ENCODE results near the gene COL27A1. TPM values are rescaled to one million over a fixed set of nuclear protein-coding genes. Genes with fewer than 3 reads are reported as not detected.
"Not testable (repeated sequence)": the region's sequence is repeated elsewhere in the genome, so short reads cannot be mapped to it uniquely, and the experiment has no call there.

Gene COL27A1
- total and polyA plus RNA-seq, 2 donors from 2014 or later: 13.6 to 45.6 TPM

DNA sequence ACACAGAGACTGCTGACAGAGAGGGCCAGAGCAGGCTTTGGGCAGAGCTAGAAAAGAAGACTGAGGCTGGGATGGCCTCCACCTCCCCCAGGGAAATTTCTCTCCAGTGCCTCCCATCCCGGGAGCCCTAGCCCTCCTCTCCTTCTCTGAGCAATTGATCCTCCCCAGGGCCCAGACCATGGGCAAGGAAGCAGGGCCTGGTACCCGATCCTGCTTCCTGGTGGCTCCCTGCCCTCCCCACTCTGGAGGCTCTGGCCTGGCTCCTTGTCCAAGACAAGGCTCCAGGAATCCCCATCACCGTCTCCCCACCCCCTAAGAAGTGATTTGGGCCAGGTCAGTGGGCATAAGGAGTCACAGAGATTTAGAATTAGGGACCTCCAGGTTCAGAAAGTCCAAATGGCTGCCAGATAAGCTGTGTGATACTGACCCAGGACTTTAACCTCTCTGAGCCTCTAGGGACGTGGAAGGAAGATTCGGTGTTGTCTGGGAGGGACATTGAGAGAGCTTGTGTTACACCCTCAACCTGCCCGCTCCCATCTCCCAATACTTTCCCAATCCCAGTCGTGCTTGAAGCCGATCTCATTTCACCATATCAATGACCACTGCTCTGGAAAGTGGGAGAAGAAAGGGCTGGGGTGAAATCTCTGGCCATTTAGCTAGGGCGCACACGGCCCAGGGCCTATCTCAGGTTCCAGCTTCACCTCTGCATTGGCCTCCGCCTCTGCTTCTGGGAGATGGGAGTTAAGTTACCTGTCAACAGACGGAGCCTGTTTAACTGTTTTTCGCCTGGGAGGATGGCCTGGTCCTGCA lies 30.5 kb upstream of the COL27A1 start:
- no peak overlapping the region for H3K27ac ChIP-seq (ENCODE audit: low read depth in 2 of 2, low read length in 2 of 2)
- H3K4me1 ChIP-seq (ENCODE audit: control insufficient read depth in 2 of 3, insufficient read depth in 2 of 3, low read depth in 1 of 3, low read length in 3 of 3): no peaks in the 10 kb centered on the region
- no peak overlapping the region for H3K9ac ChIP-seq (ENCODE audit: low read length in 3 of 3)
- no peaks in the 10 kb centered on the region for H3K36me3 ChIP-seq (ENCODE audit: control insufficient read depth in 2 of 3, insufficient read depth in 3 of 3, low read length in 3 of 3)
- intact Hi-C loops (cut with DNase I): no loop called here
- peaks cover 0 to 8% (median 0%) of the 10 kb centered on the region in 3 donors for H3K9me3 ChIP-seq (ENCODE audit: control insufficient read depth in 2 of 3, insufficient read depth in 1 of 3, low read length in 3 of 3)
- H3K27me3 ChIP-seq (ENCODE audit: control insufficient read depth, insufficient read depth, low read length): no peaks in the 10 kb centered on the region
- TF ChIP-seq, protein P1, sequence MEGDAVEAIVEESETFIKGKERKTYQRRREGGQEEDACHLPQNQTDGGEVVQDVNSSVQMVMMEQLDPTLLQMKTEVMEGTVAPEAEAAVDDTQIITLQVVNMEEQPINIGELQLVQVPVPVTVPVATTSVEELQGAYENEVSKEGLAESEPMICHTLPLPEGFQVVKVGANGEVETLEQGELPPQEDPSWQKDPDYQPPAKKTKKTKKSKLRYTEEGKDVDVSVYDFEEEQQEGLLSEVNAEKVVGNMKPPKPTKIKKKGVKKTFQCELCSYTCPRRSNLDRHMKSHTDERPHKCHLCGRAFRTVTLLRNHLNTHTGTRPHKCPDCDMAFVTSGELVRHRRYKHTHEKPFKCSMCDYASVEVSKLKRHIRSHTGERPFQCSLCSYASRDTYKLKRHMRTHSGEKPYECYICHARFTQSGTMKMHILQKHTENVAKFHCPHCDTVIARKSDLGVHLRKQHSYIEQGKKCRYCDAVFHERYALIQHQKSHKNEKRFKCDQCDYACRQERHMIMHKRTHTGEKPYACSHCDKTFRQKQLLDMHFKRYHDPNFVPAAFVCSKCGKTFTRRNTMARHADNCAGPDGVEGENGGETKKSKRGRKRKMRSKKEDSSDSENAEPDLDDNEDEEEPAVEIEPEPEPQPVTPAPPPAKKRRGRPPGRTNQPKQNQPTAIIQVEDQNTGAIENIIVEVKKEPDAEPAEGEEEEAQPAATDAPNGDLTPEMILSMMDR (IDR thresholded peaks at IDR 0.05; ENCODE audit: borderline replicate concordance, extremely low read depth, insufficient read depth): no peak
- FAIRE-seq (no peak), DNase-seq (peak in 4 of 5 donors; percentile 33 to 82 (median 54))
- H3K4me3 ChIP-seq (ENCODE audit: low read length in 3 of 3): no peak overlapping the region

GRCh38 chr9:114125476-114126013 lies 29.8 kb upstream of the COL27A1 start:
- DNase-seq (peak in 1 of 5 donors; percentile 35), FAIRE-seq (no peak)
- Histone ChIP-seq H3K4me1 (ENCODE audit: control insufficient read depth in 2 of 3, insufficient read depth in 2 of 3, low read depth in 1 of 3, low read length in 3 of 3) (no peaks in the 10 kb centered on the region), H3K9me3 (ENCODE audit: control insufficient read depth in 2 of 3, insufficient read depth in 1 of 3, low read length in 3 of 3) (peaks cover 0 to 8% (median 0%) of the 10 kb centered on the region in 3 donors), H3K27ac (ENCODE audit: low read depth in 2 of 2, low read length in 2 of 2) (no peak overlapping the region), H3K36me3 (ENCODE audit: control insufficient read depth in 2 of 3, insufficient read depth in 3 of 3, low read length in 3 of 3) (no peaks in the 10 kb centered on the region), H3K27me3 (ENCODE audit: control insufficient read depth, insufficient read depth, low read length) (no peaks in the 10 kb centered on the region), H3K4me3 (ENCODE audit: low read length in 3 of 3) (no peak overlapping the region), H3K9ac (ENCODE audit: low read length in 3 of 3) (no peak overlapping the region)
- intact Hi-C loops (cut with DNase I): no loop called here
- TF ChIP-seq, protein P1 (IDR thresholded peaks at IDR 0.05; ENCODE audit: borderline replicate concordance, extremely low read depth, insufficient read depth): no peak

- peaks cover 0 to 8% (median 0%) of the 10 kb centered on the region in 3 donors for H3K9me3 ChIP-seq (ENCODE audit: control insufficient read depth in 2 of 3, insufficient read depth in 1 of 3, low read length in 3 of 3)
- no peak overlapping the region for H3K9ac ChIP-seq (ENCODE audit: low read length in 3 of 3)
- H3K4me3 ChIP-seq (ENCODE audit: low read length in 3 of 3): no peak overlapping the region
- FAIRE-seq (no peak), DNase-seq (peak in 1 of 5 donors; percentile 28)
- H3K27me3 ChIP-seq (ENCODE audit: control insufficient read depth, insufficient read depth, low read length): no peaks in the 10 kb centered on the region
- no peaks in the 10 kb centered on the region for H3K4me1 ChIP-seq (ENCODE audit: control insufficient read depth in 2 of 3, insufficient read depth in 2 of 3, low read depth in 1 of 3, low read length in 3 of 3)
- no peaks in the 10 kb centered on the region for H3K36me3 ChIP-seq (ENCODE audit: control insufficient read depth in 2 of 3, insufficient read depth in 3 of 3, low read length in 3 of 3)
- no peak overlapping the region for H3K27ac ChIP-seq (ENCODE audit: low read depth in 2 of 2, low read length in 2 of 2)
- intact Hi-C loops (cut with DNase I): no loop called here
- TF ChIP-seq, protein P1 (IDR thresholded peaks at IDR 0.05; ENCODE audit: borderline replicate concordance, extremely low read depth, insufficient read depth): no peak
These were observed 28.9 kb upstream of the COL27A1 start for GRCh38 chr9:114126247-114127060.

- H3K36me3 ChIP-seq (ENCODE audit: control insufficient read depth in 2 of 3, insufficient read depth in 3 of 3, low read length in 3 of 3); H3K4me1 ChIP-seq (ENCODE audit: control insufficient read depth in 2 of 3, insufficient read depth in 2 of 3, low read depth in 1 of 3, low read length in 3 of 3); FAIRE-seq; H3K9ac ChIP-seq (ENCODE audit: low read length in 3 of 3); intact Hi-C loops (cut with DNase I); H3K27me3 ChIP-seq (ENCODE audit: control insufficient read depth, insufficient read depth, low read length); H3K27ac ChIP-seq (ENCODE audit: low read depth in 2 of 2, low read length in 2 of 2); H3K9me3 ChIP-seq (ENCODE audit: control insufficient read depth in 2 of 3, insufficient read depth in 1 of 3, low read length in 3 of 3); H3K4me3 ChIP-seq (ENCODE audit: low read length in 3 of 3); DNase-seq: not testable (repeated sequence)
These were observed 26.6 kb upstream of the COL27A1 start for GRCh38 chr9:114128759-114129158.

Measured in kidney (tissue), 14 donors.